BE2C (cell line): Measurements from ENCODE around the gene HAO1.
"Not testable (repeated sequence)": the region's sequence is repeated elsewhere in the genome, so short reads cannot be mapped to it uniquely, and the experiment has no call there.

Experiments used
- DNase-seq: peaks from one replicate; pipeline ENCODE4 v3.0.0-alpha.2; 2020
- H3K27me3 ChIP-seq: fragments of 250-450 bp; sonication (Bioruptor Pico); 2 replicates; pipeline ENCODE4 v1.5.1; 2020; ENCODE audit warnings: mild to moderate bottlenecking
- H3K36me3 ChIP-seq: fragments of 250-450 bp; sonication (Bioruptor Pico); 2 replicates; pipeline ENCODE4 v1.5.1; 2020; ENCODE audit warnings: mild to moderate bottlenecking
- H3K4me1 ChIP-seq: fragments of 250-450 bp; sonication (Bioruptor Pico); 2 replicates; pipeline ENCODE4 v1.5.1; 2020
- H3K4me3 ChIP-seq: 2 replicates; pipeline ENCODE4 v1.5.1; 2011; ENCODE audit warnings: low read depth, low read length
- H3K9me3 ChIP-seq: fragments of 250-450 bp; sonication (Bioruptor Pico); 2 replicates; pipeline ENCODE4 v1.5.1; 2020
- TF ChIP-seq, protein P1 (sequence below): IDR thresholded peaks from 2 replicates; pipeline ENCODE4 v1.5.1; 2012; ENCODE audit warnings: mild to moderate bottlenecking, low read depth, low read length

The HAO1 gene

DNA sequence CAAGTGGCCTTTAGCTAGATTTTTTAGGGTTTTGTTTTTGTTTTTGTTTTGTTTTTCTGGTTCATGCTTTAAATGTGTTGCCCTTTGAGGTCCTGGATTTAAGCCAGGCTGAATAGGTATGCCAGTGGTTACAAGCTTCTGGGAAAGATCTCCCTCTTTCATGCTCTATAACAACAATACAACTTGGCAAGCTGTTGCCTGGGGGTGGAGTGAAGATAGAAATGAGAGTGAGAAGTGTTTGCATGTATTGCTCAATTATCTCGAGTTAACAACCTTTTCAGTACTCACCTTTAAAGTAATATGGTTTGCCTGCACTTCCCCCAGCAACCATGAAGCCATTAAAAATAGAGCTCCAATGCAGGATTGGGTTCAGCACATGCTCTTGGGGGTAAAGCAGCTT lies 19.2 kb upstream of the HAO1 start:
- no peaks in the 10 kb centered on the region for H3K36me3 ChIP-seq
- TF ChIP-seq, protein P1, sequence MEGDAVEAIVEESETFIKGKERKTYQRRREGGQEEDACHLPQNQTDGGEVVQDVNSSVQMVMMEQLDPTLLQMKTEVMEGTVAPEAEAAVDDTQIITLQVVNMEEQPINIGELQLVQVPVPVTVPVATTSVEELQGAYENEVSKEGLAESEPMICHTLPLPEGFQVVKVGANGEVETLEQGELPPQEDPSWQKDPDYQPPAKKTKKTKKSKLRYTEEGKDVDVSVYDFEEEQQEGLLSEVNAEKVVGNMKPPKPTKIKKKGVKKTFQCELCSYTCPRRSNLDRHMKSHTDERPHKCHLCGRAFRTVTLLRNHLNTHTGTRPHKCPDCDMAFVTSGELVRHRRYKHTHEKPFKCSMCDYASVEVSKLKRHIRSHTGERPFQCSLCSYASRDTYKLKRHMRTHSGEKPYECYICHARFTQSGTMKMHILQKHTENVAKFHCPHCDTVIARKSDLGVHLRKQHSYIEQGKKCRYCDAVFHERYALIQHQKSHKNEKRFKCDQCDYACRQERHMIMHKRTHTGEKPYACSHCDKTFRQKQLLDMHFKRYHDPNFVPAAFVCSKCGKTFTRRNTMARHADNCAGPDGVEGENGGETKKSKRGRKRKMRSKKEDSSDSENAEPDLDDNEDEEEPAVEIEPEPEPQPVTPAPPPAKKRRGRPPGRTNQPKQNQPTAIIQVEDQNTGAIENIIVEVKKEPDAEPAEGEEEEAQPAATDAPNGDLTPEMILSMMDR, result no peak
- no peak overlapping the region for H3K4me3 ChIP-seq
- no peaks in the 10 kb centered on the region for H3K27me3 ChIP-seq
- H3K4me1 ChIP-seq, result no peaks in the 10 kb centered on the region
- no peak for DNase-seq
- no peaks in the 10 kb centered on the region; the same call in 1 of the 2 replicates for H3K9me3 ChIP-seq

- not testable (repeated sequence) for H3K27me3 ChIP-seq, H3K36me3 ChIP-seq, DNase-seq, H3K9me3 ChIP-seq, H3K4me1 ChIP-seq, H3K4me3 ChIP-seq
Measured at GRCh38 chr20:7956561-7956960, 16.3 kb upstream of the HAO1 start.

- H3K4me3 ChIP-seq, result no peak overlapping the region
- no peaks in the 10 kb centered on the region for H3K27me3 ChIP-seq
- no peaks in the 10 kb centered on the region for H3K36me3 ChIP-seq
- TF ChIP-seq, protein P1, result no peak
- H3K9me3 ChIP-seq, result no peaks in the 10 kb centered on the region
- no peak for DNase-seq
- no peaks in the 10 kb centered on the region for H3K4me1 ChIP-seq
Measured at GRCh38 chr20:7950387-7950786, 10.1 kb upstream of the HAO1 start.

DNA sequence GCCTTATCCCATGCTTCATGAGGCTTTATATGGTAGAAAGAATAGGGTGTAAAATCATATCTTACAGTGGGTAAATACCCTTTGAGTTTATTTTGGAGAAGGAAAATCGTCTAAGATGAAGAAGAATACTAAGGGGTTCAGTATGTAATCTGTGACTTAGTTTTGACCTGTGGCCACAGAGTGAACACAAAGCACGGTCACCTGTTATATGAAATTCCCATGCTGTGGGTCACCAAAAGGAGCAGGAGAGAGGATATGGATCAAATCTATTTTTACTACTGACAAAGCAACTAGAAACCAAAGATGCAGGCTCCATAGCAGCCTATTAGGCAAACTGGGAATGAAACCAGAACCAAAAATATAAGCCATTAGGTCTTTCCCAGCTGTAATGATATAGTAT lies 3.6 kb upstream of the HAO1 start:
- Histone ChIP-seq H3K4me1 (no peaks in the 10 kb centered on the region), H3K36me3 (no peaks in the 10 kb centered on the region), H3K4me3 (no peak overlapping the region), H3K27me3 (no peaks in the 10 kb centered on the region), H3K9me3 (no peaks in the 10 kb centered on the region)
- no peak for DNase-seq
- TF ChIP-seq, protein P1, result no peak

- Histone ChIP-seq H3K36me3 (no peaks in the 10 kb centered on the region), H3K9me3 (no peaks in the 10 kb centered on the region), H3K27me3 (no peaks in the 10 kb centered on the region), H3K4me1 (no peaks in the 10 kb centered on the region), H3K4me3 (no peak overlapping the region)
- DNase-seq, result no peak
- TF ChIP-seq, protein P1, result no peak
Measured at GRCh38 chr20:7939663-7940062, 595 bp downstream of the HAO1 start.

GRCh38 chr20:7938058-7938457 lies 2.2 kb downstream of the HAO1 start:
- no peak for DNase-seq
- H3K36me3 ChIP-seq, result no peaks in the 10 kb centered on the region
- no peaks in the 10 kb centered on the region for H3K9me3 ChIP-seq
- no peaks in the 10 kb centered on the region for H3K4me1 ChIP-seq
- TF ChIP-seq, protein P1, result no peak
- H3K27me3 ChIP-seq, result no peaks in the 10 kb centered on the region
- H3K4me3 ChIP-seq, result no peak overlapping the region

DNA sequence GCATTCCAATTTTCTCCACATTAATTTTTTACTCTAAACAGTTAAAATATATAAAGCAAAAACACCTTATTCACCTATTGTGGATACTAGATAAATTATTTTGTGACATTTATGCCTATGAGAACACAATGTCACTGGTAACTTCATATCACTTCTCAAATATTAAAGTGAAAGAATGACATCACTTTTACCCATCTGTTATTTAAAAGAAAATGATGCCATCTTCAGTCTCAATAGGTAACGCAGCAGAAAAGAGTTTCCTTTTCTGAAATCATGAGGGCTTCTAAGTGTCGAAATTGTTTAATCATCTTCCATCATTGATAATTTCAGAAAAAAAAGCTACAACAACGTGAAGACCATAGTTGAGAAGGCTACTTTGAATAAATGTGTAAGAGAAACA lies 2.9 kb downstream of the HAO1 start:
- Histone ChIP-seq H3K36me3 (no peaks in the 10 kb centered on the region), H3K4me3 (no peak overlapping the region), H3K27me3 (no peaks in the 10 kb centered on the region), H3K4me1 (no peaks in the 10 kb centered on the region), H3K9me3 (no peaks in the 10 kb centered on the region)
- DNase-seq, result no peak
- TF ChIP-seq, protein P1, result no peak
